ENCODE data around the gene ZSCAN10.

The ZSCAN10 gene

DNA sequence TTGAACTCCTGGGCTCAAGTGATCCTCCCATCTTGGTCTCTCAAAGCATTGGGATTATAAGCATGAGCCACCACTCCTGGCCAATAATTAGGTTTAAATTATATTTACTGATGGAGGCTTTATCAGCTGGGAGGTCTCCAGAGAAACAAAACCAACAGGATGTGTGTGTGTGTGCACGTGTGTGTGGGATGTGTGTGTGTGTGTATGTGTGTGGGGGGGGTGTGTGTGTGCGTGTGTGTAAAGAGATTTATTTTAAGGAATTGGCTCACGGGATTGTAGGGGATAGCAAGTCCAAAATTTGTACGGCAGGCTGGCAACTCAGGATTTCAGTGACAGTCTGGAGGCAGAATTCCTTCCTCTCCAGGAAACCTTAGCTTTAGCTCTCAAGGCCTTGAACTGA lies 48.1 kb downstream of the ZSCAN10 start:
- no peak overlapping the region for H3K4me2 ChIP-seq (ENCODE audit: low read depth, low read length, poor library complexity, severe bottlenecking)
- TF ChIP-seq, protein P1, sequence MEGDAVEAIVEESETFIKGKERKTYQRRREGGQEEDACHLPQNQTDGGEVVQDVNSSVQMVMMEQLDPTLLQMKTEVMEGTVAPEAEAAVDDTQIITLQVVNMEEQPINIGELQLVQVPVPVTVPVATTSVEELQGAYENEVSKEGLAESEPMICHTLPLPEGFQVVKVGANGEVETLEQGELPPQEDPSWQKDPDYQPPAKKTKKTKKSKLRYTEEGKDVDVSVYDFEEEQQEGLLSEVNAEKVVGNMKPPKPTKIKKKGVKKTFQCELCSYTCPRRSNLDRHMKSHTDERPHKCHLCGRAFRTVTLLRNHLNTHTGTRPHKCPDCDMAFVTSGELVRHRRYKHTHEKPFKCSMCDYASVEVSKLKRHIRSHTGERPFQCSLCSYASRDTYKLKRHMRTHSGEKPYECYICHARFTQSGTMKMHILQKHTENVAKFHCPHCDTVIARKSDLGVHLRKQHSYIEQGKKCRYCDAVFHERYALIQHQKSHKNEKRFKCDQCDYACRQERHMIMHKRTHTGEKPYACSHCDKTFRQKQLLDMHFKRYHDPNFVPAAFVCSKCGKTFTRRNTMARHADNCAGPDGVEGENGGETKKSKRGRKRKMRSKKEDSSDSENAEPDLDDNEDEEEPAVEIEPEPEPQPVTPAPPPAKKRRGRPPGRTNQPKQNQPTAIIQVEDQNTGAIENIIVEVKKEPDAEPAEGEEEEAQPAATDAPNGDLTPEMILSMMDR (conservative IDR thresholded peaks at IDR 0.05; ENCODE audit: low read length): no peak
- TF ChIP-seq EZH2phosphoT487 (IDR thresholded peaks at IDR 0.05; ENCODE audit: borderline replicate concordance): no peak
- no peaks in the 10 kb centered on the region for H3K27me3 ChIP-seq (ENCODE audit: insufficient read depth, low read length, poor library complexity, severe bottlenecking)
- no peaks in the 10 kb centered on the region for H3K4me1 ChIP-seq (ENCODE audit: insufficient read depth, low read length, poor library complexity, severe bottlenecking)
- no peaks in the 10 kb centered on the region for H3K9me2 ChIP-seq (replicated peaks; ENCODE audit: low read depth, low read length)
- H3K9me3 ChIP-seq (ENCODE audit: insufficient read depth, low read depth, low read length): no peaks in the 10 kb centered on the region
- no peak overlapping the region for H3K4me3 ChIP-seq (ENCODE audit: low read length, poor library complexity, severe bottlenecking)
- no peak overlapping the region for H3K9ac ChIP-seq (ENCODE audit: low read depth, low read length, poor library complexity, severe bottlenecking)
- no peaks in the 10 kb centered on the region for H3K36me3 ChIP-seq (ENCODE audit: insufficient read depth, low read length)
- H2AFZ ChIP-seq (ENCODE audit: low read length): no peak overlapping the region
- H4K20me1 ChIP-seq (ENCODE audit: insufficient read depth, low read length, poor library complexity, severe bottlenecking): no peaks in the 10 kb centered on the region
- H3F3A ChIP-seq (ENCODE audit: low read depth): no peaks in the 10 kb centered on the region
- no peaks in the 10 kb centered on the region for H3K79me2 ChIP-seq (ENCODE audit: insufficient read depth, low read length)

DNA sequence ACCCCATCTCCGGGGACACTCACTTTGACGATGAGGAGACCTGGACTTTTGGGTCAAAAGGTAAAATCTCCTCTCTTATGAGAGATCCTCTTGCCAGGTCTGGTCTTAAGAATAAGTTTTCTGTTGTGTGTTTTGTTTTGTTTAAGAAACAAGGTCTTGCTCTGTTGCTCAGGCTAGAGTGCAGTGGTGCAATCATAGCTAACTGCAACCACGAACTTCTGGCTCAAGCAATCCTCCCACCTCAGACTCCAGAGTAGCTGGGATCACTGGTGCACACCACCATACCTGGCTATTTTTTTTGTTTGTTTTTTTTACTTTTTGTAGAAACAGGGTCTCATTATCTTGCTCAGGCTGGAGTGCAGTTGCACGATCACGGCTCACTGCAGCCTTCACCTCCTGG lies 48.6 kb downstream of the ZSCAN10 start:
- Histone ChIP-seq H2AFZ (ENCODE audit: low read length) (no peak overlapping the region), H3K4me2 (ENCODE audit: low read depth, low read length, poor library complexity, severe bottlenecking) (no peak overlapping the region), H3K9me3 (ENCODE audit: insufficient read depth, low read depth, low read length) (no peaks in the 10 kb centered on the region), H3F3A (ENCODE audit: low read depth) (no peaks in the 10 kb centered on the region), H3K36me3 (ENCODE audit: insufficient read depth, low read length) (no peaks in the 10 kb centered on the region), H3K79me2 (ENCODE audit: insufficient read depth, low read length) (no peaks in the 10 kb centered on the region), H3K27me3 (ENCODE audit: insufficient read depth, low read length, poor library complexity, severe bottlenecking) (no peaks in the 10 kb centered on the region), H3K9me2 (replicated peaks; ENCODE audit: low read depth, low read length) (no peaks in the 10 kb centered on the region), H3K4me3 (ENCODE audit: low read length, poor library complexity, severe bottlenecking) (no peak overlapping the region), H3K9ac (ENCODE audit: low read depth, low read length, poor library complexity, severe bottlenecking) (no peak overlapping the region), H4K20me1 (ENCODE audit: insufficient read depth, low read length, poor library complexity, severe bottlenecking) (no peaks in the 10 kb centered on the region), H3K4me1 (ENCODE audit: insufficient read depth, low read length, poor library complexity, severe bottlenecking) (no peaks in the 10 kb centered on the region)
- TF ChIP-seq, protein P1 (conservative IDR thresholded peaks at IDR 0.05; ENCODE audit: low read length): no peak
- no peak for TF ChIP-seq EZH2phosphoT487 (IDR thresholded peaks at IDR 0.05; ENCODE audit: borderline replicate concordance)

DNA sequence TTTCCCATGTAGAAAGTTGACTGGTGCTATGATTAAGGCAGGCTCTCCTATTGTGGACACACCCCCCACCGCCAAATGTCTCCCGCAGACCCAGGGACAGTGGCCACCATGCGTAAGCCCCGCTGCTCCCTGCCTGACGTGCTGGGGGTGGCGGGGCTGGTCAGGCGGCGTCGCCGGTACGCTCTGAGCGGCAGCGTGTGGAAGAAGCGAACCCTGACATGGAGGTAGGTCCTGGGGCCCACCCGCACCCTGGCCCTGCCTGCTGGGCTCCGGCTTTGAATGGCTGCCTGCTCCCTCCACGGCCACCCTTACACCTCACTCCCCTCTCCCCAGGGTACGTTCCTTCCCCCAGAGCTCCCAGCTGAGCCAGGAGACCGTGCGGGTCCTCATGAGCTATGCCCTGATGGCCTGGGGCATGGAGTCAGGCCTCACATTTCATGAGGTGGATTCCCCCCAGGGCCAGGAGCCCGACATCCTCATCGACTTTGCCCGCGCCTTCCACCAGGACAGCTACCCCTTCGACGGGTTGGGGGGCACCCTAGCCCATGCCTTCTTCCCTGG lies 49.1 kb downstream of the ZSCAN10 start:
- no peak for TF ChIP-seq EZH2phosphoT487 (IDR thresholded peaks at IDR 0.05; ENCODE audit: borderline replicate concordance)
- TF ChIP-seq, protein P1 (conservative IDR thresholded peaks at IDR 0.05; ENCODE audit: low read length): no peak
- no peaks in the 10 kb centered on the region for H3K4me1 ChIP-seq (ENCODE audit: insufficient read depth, low read length, poor library complexity, severe bottlenecking)
- H3K27me3 ChIP-seq (ENCODE audit: insufficient read depth, low read length, poor library complexity, severe bottlenecking): no peaks in the 10 kb centered on the region
- H3F3A ChIP-seq (ENCODE audit: low read depth): no peaks in the 10 kb centered on the region
- no peaks in the 10 kb centered on the region for H4K20me1 ChIP-seq (ENCODE audit: insufficient read depth, low read length, poor library complexity, severe bottlenecking)
- no peak overlapping the region for H3K4me2 ChIP-seq (ENCODE audit: low read depth, low read length, poor library complexity, severe bottlenecking)
- no peaks in the 10 kb centered on the region for H3K9me2 ChIP-seq (replicated peaks; ENCODE audit: low read depth, low read length)
- H3K36me3 ChIP-seq (ENCODE audit: insufficient read depth, low read length): no peaks in the 10 kb centered on the region
- no peak overlapping the region for H3K9ac ChIP-seq (ENCODE audit: low read depth, low read length, poor library complexity, severe bottlenecking)
- H3K4me3 ChIP-seq (ENCODE audit: low read length, poor library complexity, severe bottlenecking): no peak overlapping the region
- no peaks in the 10 kb centered on the region for H3K79me2 ChIP-seq (ENCODE audit: insufficient read depth, low read length)
- no peak overlapping the region for H2AFZ ChIP-seq (ENCODE audit: low read length)
- no peaks in the 10 kb centered on the region for H3K9me3 ChIP-seq (ENCODE audit: insufficient read depth, low read depth, low read length)

Data from Loucy (cell line).